ENCODE results near the gene MRTFA. TPM values are rescaled to one million over a fixed set of nuclear protein-coding genes. Genes with fewer than 3 reads are reported as not detected.
A peak's percentile ranks its signal among the peaks of the same experiment; 100 is the strongest.
"Not testable (repeated sequence)": the region's sequence is repeated elsewhere in the genome, so short reads cannot be mapped to it uniquely, and the experiment has no call there.

MRTFA gene
- total and polyA plus RNA-seq, 8 donors, result 13.6 to 35.3 (median 24.1) TPM

DNA sequence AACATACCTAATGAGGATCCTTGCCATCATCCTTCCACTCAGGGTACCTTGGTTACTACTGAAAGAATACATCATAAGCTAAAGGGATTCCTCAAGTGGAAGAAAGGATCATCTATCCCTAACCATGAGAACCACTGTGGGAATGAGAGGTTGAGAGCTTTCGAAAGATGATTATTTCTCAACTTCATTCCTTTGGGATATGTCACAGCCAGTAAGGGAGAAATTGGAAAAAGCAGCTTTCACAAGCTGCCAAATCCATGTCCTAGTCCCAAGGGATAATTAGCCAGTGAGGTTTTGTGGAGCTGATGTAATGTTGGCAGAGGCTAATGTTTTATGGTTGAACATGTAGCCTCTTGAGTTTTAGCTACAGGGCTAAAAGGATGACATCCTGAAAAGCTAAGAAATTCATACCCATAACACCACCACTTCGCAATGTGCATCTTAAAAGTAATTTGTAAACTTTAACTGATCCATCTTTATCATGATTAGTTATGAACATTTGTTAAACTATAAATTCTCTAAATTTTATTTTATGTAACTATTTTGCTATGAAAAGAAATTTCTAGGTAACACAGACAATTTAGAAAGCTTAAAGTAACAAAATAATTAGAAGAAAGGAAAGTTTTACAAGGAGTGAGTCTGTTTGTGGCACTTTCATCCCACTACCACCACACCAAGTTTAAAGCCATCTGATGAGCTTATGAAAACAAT lies 123.9 kb downstream of the MRTFA start:
- H3K4me1 ChIP-seq, result peaks cover 40 to 53% (median 53%) of the 10 kb centered on the region in 3 donors

GRCh38 chr22:40511604-40512003 lies 124.9 kb downstream of the MRTFA start:
- Histone ChIP-seq H3K4me3 (no peak overlapping the region), H3K27me3 (no peaks in the 10 kb centered on the region), H3K27ac (peak overlapping the region; percentile 20 to 92 (median 60)), H3K4me1 (peaks cover 48 to 63% (median 60%) of the 10 kb centered on the region in 3 donors), H3K9me3 (no peaks in the 10 kb centered on the region), H3K36me3 (no peaks in the 10 kb centered on the region)
- FAIRE-seq (no peak), DNase-seq (peak in 5 of 6 donors; percentile 48 to 59 (median 53)), ATAC-seq (peak; percentile 53 to 73 (median 68))
- intact Hi-C loops (cut with DNase I), result loop anchor here in 1 of 3 donors (10.0 kb wide), 1 partner anchor 113 kb away; no protein-coding TSS in a partner anchor
- TF ChIP-seq, protein P1, sequence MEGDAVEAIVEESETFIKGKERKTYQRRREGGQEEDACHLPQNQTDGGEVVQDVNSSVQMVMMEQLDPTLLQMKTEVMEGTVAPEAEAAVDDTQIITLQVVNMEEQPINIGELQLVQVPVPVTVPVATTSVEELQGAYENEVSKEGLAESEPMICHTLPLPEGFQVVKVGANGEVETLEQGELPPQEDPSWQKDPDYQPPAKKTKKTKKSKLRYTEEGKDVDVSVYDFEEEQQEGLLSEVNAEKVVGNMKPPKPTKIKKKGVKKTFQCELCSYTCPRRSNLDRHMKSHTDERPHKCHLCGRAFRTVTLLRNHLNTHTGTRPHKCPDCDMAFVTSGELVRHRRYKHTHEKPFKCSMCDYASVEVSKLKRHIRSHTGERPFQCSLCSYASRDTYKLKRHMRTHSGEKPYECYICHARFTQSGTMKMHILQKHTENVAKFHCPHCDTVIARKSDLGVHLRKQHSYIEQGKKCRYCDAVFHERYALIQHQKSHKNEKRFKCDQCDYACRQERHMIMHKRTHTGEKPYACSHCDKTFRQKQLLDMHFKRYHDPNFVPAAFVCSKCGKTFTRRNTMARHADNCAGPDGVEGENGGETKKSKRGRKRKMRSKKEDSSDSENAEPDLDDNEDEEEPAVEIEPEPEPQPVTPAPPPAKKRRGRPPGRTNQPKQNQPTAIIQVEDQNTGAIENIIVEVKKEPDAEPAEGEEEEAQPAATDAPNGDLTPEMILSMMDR (IDR thresholded peaks at IDR 0.05), result no peak

More for the DNA sequence above, 123.9 kb downstream of the MRTFA start:
- TF ChIP-seq, protein P1 (IDR thresholded peaks at IDR 0.05), result no peak
- Histone ChIP-seq H3K36me3 (no peaks in the 10 kb centered on the region), H3K4me3 (no peak overlapping the region), H3K27ac (peak overlapping the region in 3 of 4 donors; percentile 13 to 92 (median 91)), H3K27me3 (no peaks in the 10 kb centered on the region), H3K9me3 (no peaks in the 10 kb centered on the region)
- FAIRE-seq, result peak; percentile 92
- ATAC-seq, result peak in 2 of 4 donors; percentile 3 to 10
- WGBS, 2 donors, result 70 to 71% methylated on average over 2 of the region's 2 CpGs
- DNase-seq, result no peak
- intact Hi-C loops (cut with DNase I), result loop anchor here in 1 of 3 donors (10.0 kb wide), 1 partner anchor 112 kb away; no protein-coding TSS in a partner anchor

GRCh38 chr22:40510631-40511364 lies 125.7 kb downstream of the MRTFA start:
- Histone ChIP-seq H3K27ac (peak overlapping the region; percentile 20 to 92 (median 60)), H3K9me3 (no peaks in the 10 kb centered on the region), H3K36me3 (no peaks in the 10 kb centered on the region), H3K4me1 (peaks cover 54 to 71% (median 68%) of the 10 kb centered on the region in 3 donors), H3K4me3 (no peak overlapping the region), H3K27me3 (no peaks in the 10 kb centered on the region)
- DNase-seq (no peak), FAIRE-seq (no peak), ATAC-seq (peak in 2 of 4 donors; percentile 2 to 6)
- intact Hi-C loops (cut with DNase I), result loop anchor here in 1 of 3 donors (10.0 kb wide), 1 partner anchor 114 kb away; no protein-coding TSS in a partner anchor
- WGBS, 2 donors, result 11 to 16% methylated on average over 4 of the region's 4 CpGs
- TF ChIP-seq, protein P1 (IDR thresholded peaks at IDR 0.05), result no peak

GRCh38 chr22:40509401-40510134 lies 127.0 kb downstream of the MRTFA start:
- DNase-seq, result peak in 4 of 6 donors; percentile 53 to 70 (median 68)
- H3K27me3 ChIP-seq, result no peaks in the 10 kb centered on the region
- H3K36me3 ChIP-seq, result no peaks in the 10 kb centered on the region
- H3K4me3 ChIP-seq, result peak overlapping the region in 1 of 4 donors; percentile 0
- peaks cover 54 to 71% (median 68%) of the 10 kb centered on the region in 3 donors for H3K4me1 ChIP-seq
- H3K9me3 ChIP-seq, result no peaks in the 10 kb centered on the region
- peak overlapping the region; percentile 29 to 92 (median 76) for H3K27ac ChIP-seq
- peak; percentile 77 to 85 (median 82) for ATAC-seq
- TF ChIP-seq, protein P1 (IDR thresholded peaks at IDR 0.05), result no peak
- intact Hi-C loops (cut with DNase I), result loop anchor here in 1 of 3 donors (10.0 kb wide), 1 partner anchor 115 kb away; no protein-coding TSS in a partner anchor
- FAIRE-seq, result peak; percentile 94
- WGBS, 2 donors, result 6 to 10% methylated on average over 4 of the region's 4 CpGs

- H3K36me3 ChIP-seq; H3K4me3 ChIP-seq; intact Hi-C loops (cut with DNase I); DNase-seq; H3K9me3 ChIP-seq; H3K27me3 ChIP-seq; FAIRE-seq; ATAC-seq: not testable (repeated sequence)
- Histone ChIP-seq H3K27ac (peak overlapping the region; percentile 29 to 92 (median 76)), H3K4me1 (peaks cover 54 to 74% (median 68%) of the 10 kb centered on the region in 3 donors)
- WGBS, 2 donors, result 24 to 27% methylated on average over 8 of the region's 8 CpGs
Observed at GRCh38 chr22:40508046-40508445, 128.5 kb downstream of the MRTFA start.
